ENCODE results near the gene XIAP. TPM values are rescaled to one million over a fixed set of nuclear protein-coding genes. Genes with fewer than 3 reads are reported as not detected.
A peak's percentile ranks its signal among the peaks of the same experiment; 100 is the strongest.
"Not testable (repeated sequence)": the region's sequence is repeated elsewhere in the genome, so short reads cannot be mapped to it uniquely, and the experiment has no call there.

The XIAP gene
- total RNA-seq, 2 experiments from 2014 or later: 26.5 to 38.6 TPM

DNA sequence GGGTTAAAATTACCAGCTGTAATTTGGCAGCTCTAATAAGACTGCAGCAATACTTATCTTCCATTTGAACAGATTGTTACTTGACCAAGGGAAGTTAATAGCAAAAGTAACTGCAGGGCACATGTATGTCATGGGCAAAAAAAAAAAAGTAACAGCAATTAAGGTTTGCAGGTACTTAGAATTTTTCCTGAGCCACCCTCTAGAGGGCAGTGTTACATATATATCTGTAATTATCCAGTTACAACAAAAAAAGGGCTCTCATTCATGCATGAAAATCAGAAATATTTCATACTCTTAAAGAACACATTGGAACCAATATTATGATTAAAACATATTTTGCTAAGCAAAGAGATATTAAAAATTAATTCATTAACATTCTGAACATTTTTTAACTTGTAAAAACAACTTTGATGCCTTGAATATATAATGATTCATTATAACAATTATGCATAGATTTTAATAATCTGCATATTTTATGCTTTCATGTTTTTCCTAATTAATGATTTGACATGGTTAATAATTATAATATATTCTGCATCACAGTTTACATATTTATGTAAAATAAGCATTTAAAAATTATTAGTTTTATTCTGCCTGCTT, 25.1 kb downstream of the XIAP start:
- DNase-seq: peak; percentile 46
- Mint-ChIP-seq H3K27ac (no peak overlapping the region), H3K36me3 (ENCODE audit: low read depth) (peaks cover 9% of the 10 kb centered on the region), H3K9me3 (no peaks in the 10 kb centered on the region), H3K4me1 (peaks cover 8% of the 10 kb centered on the region), H3K27me3 (no peaks in the 10 kb centered on the region), H3K4me3 (no peak overlapping the region)
- CTCF ChIA-PET: interaction anchor here (1.4 kb wide), 1 partner anchor 12 kb away, joined by 6 read pairs; no protein-coding TSS in a partner anchor
- POLR2A ChIA-PET: no interaction called here

DNA sequence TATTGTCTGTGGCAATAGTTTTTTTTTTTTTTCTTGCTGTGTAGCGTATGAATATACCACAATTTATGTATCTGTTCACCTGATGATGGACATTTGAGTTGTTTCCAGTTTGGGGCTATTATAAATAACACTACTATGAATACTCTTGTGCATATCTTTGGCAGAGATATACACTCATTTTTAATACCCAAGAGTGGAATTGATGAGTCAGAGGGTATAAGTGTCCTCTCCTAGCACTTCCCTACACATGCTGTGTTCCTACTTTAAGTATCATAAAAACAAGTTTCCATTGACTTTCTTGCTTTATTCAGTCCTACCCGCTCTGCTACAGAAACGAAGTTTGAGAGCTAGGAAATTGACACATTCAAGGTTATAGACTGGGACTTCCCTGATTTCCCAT, 39.8 kb downstream of the XIAP start:
- Mint-ChIP-seq H3K9me3 (no peaks in the 10 kb centered on the region), H3K36me3 (ENCODE audit: low read depth) (peaks cover 23% of the 10 kb centered on the region), H3K4me3 (no peak overlapping the region), H3K27ac (no peak overlapping the region), H3K4me1 (no peaks in the 10 kb centered on the region), H3K27me3 (no peaks in the 10 kb centered on the region)
- no peak for DNase-seq
- POLR2A ChIA-PET: no interaction called here
- CTCF ChIA-PET: no interaction called here

- H3K27me3 Mint-ChIP-seq, H3K4me3 Mint-ChIP-seq, H3K27ac Mint-ChIP-seq, POLR2A ChIA-PET, DNase-seq, H3K9me3 Mint-ChIP-seq: not testable (repeated sequence)
- peaks cover 12% of the 10 kb centered on the region for H3K4me1 Mint-ChIP-seq
- CTCF ChIA-PET: interaction anchor here (0.7 kb wide), 1 partner anchor 45 kb away, joined by 5 read pairs; no protein-coding TSS in a partner anchor
- H3K36me3 Mint-ChIP-seq (ENCODE audit: low read depth): peaks cover 37% of the 10 kb centered on the region
Measured at GRCh38 chrX:123903261-123903660, 43.4 kb downstream of the XIAP start.

GRCh38 chrX:123905332-123905731, 45.5 kb downstream of the XIAP start:
- Mint-ChIP-seq H3K4me1 (peaks cover 12% of the 10 kb centered on the region), H3K27ac (peak overlapping the region; percentile 37), H3K4me3 (no peak overlapping the region), H3K9me3 (no peaks in the 10 kb centered on the region), H3K27me3 (no peaks in the 10 kb centered on the region), H3K36me3 (ENCODE audit: low read depth) (peaks cover 39% of the 10 kb centered on the region)
- ChIA-PET CTCF (no interaction called here), POLR2A (no interaction called here)
- DNase-seq: no peak

- Mint-ChIP-seq H3K4me1 (peaks cover 12% of the 10 kb centered on the region), H3K4me3 (no peak overlapping the region), H3K27me3 (no peaks in the 10 kb centered on the region), H3K36me3 (ENCODE audit: low read depth) (peaks cover 32% of the 10 kb centered on the region), H3K27ac (peak overlapping the region; percentile 22), H3K9me3 (no peaks in the 10 kb centered on the region)
- no peak for DNase-seq
- ChIA-PET POLR2A (no interaction called here), CTCF (interaction anchor here (0.5 kb wide), 1 partner anchor 18 kb away, joined by 3 read pairs; no protein-coding TSS in a partner anchor)
Measured at GRCh38 chrX:123906557-123907316, 46.9 kb downstream of the XIAP start.

DNA sequence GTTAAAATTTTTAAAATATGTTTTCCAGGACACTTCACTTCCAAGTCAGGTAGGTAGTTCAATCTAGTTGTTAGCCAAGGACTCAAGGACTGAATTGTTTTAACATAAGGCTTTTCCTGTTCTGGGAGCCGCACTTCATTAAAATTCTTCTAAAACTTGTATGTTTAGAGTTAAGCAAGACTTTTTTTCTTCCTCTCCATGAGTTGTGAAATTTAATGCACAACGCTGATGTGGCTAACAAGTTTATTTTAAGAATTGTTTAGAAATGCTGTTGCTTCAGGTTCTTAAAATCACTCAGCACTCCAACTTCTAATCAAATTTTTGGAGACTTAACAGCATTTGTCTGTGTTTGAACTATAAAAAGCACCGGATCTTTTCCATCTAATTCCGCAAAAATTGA, 49.7 kb downstream of the XIAP start:
- Mint-ChIP-seq H3K4me1 (peaks cover 12% of the 10 kb centered on the region), H3K9me3 (no peaks in the 10 kb centered on the region), H3K4me3 (no peak overlapping the region), H3K27ac (no peak overlapping the region), H3K27me3 (no peaks in the 10 kb centered on the region), H3K36me3 (ENCODE audit: low read depth) (peaks cover 20% of the 10 kb centered on the region)
- ChIA-PET POLR2A (no interaction called here), CTCF (interaction anchor here (1.2 kb wide), 1 partner anchor 10 kb away, joined by 3 read pairs; no protein-coding TSS in a partner anchor)
- DNase-seq: no peak

- ChIA-PET POLR2A (no interaction called here), CTCF (no interaction called here)
- no peak overlapping the region for H3K27ac Mint-ChIP-seq
Measured at GRCh38 chrX:123917069-123917468, 57.2 kb downstream of the XIAP start.

DNA sequence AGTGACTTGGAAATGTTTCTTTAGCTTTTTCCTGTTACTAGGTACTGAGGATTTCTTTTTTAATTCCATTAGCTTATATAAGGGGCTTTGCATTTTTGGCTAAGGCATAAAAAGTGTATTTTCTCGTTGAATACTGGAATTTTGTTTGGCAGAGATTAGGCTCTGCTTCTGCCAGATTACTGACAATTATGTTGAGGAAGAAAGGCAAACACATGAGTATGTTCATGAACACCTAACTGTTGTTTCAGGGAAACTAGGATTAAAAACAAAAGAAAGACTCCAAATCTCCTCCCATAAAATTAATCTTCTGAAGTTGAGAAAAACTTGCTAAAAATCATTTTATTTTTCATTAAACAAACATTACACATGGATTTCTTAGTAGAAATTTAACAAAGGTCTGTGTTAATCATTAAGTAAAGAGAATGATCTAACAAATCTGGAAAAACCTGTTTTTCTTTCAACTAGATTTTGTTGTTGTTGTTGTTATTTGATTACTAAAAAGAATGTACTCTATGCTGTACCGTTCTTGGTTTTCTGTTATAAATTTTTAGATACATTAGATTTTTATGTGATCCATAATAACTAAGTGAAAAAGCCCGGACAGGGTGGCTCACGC, 58.4 kb downstream of the XIAP start:
- Mint-ChIP-seq H3K36me3 (ENCODE audit: low read depth) (no peaks in the 10 kb centered on the region), H3K9me3 (no peaks in the 10 kb centered on the region), H3K27me3 (no peaks in the 10 kb centered on the region), H3K27ac (no peak overlapping the region), H3K4me1 (no peaks in the 10 kb centered on the region), H3K4me3 (no peak overlapping the region)
- ChIA-PET CTCF (no interaction called here), POLR2A (no interaction called here)
- no peak for DNase-seq

More at GRCh38 chrX:123917069-123917468, 57.2 kb downstream of the XIAP start:
- H3K27me3 Mint-ChIP-seq: no peaks in the 10 kb centered on the region
- H3K36me3 Mint-ChIP-seq (ENCODE audit: low read depth): no peaks in the 10 kb centered on the region
- no peaks in the 10 kb centered on the region for H3K4me1 Mint-ChIP-seq
- H3K9me3 Mint-ChIP-seq: no peaks in the 10 kb centered on the region
- DNase-seq: no peak
- H3K4me3 Mint-ChIP-seq: no peak overlapping the region

- H3K27me3 Mint-ChIP-seq: no peaks in the 10 kb centered on the region
Measured at GRCh38 chrX:123920105-123920785, 60.4 kb downstream of the XIAP start.

DNA sequence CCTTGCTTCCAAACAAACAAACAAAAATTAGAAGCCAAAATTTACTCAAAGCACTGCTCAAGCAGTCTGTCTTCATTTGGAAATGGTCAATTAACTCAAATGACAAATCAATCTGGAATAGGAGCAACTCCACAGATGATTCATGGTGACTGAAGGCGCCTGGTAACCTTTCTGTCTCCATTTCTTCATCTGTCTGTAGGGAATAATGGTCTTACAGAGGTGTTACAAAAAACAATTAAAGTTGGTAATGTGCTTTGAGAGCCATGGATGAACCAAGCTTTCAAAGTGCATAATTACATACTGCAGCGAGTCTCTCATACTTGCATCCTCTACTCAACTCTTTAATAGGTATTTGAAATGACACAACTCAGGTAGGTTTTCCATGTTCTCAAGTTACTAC, 63.4 kb downstream of the XIAP start:
- H3K9me3 Mint-ChIP-seq: no peaks in the 10 kb centered on the region
- no peaks in the 10 kb centered on the region for H3K36me3 Mint-ChIP-seq (ENCODE audit: low read depth)
- ChIA-PET POLR2A (no interaction called here), CTCF (no interaction called here)
- no peaks in the 10 kb centered on the region for H3K27me3 Mint-ChIP-seq
- no peak for DNase-seq
- H3K4me3 Mint-ChIP-seq: no peak overlapping the region
- no peak overlapping the region for H3K27ac Mint-ChIP-seq
- no peaks in the 10 kb centered on the region for H3K4me1 Mint-ChIP-seq

More at GRCh38 chrX:123920105-123920785, 60.4 kb downstream of the XIAP start:
- POLR2A ChIA-PET: no interaction called here
- Mint-ChIP-seq H3K27ac (no peak overlapping the region), H3K4me1 (no peaks in the 10 kb centered on the region), H3K4me3 (no peak overlapping the region), H3K36me3 (ENCODE audit: low read depth) (no peaks in the 10 kb centered on the region), H3K9me3 (no peaks in the 10 kb centered on the region)
- CTCF ChIA-PET: interaction anchor here (0.8 kb wide), 1 partner anchor 10 kb away, joined by 3 read pairs; no protein-coding TSS in a partner anchor
- DNase-seq: no peak

- Mint-ChIP-seq H3K27ac (no peak overlapping the region), H3K27me3 (no peaks in the 10 kb centered on the region), H3K4me3 (no peak overlapping the region), H3K36me3 (ENCODE audit: low read depth) (no peaks in the 10 kb centered on the region), H3K4me1 (no peaks in the 10 kb centered on the region), H3K9me3 (no peaks in the 10 kb centered on the region)
- ChIA-PET POLR2A (no interaction called here), CTCF (no interaction called here)
- DNase-seq: no peak
Measured at GRCh38 chrX:123924186-123924585, 64.3 kb downstream of the XIAP start.

DNA sequence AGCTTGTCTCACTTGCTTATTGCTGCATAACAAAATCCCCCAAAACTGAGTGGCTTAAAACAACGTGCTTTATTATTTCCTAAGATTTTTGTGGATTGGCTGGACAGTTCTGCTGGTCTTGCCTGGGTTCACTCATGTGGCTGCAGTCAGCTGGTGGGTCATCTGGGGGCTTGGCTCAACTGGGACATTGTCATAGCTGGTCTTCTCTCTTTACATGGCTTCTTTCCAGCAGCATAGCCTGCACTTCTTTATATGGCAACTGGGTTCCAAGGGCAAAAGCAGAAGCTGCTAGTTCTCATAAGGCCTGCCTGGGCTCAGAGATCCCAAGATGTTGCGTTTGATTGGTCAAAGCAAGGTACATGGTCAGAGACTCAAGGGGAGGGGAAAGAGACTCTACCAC, 68.0 kb downstream of the XIAP start:
- no peak for DNase-seq
- ChIA-PET POLR2A (no interaction called here), CTCF (no interaction called here)
- Mint-ChIP-seq H3K9me3 (peaks cover 2% of the 10 kb centered on the region), H3K27me3 (no peaks in the 10 kb centered on the region), H3K4me1 (no peaks in the 10 kb centered on the region), H3K36me3 (ENCODE audit: low read depth) (no peaks in the 10 kb centered on the region), H3K4me3 (no peak overlapping the region), H3K27ac (no peak overlapping the region)

- H3K27ac Mint-ChIP-seq; POLR2A ChIA-PET; H3K9me3 Mint-ChIP-seq; H3K4me3 Mint-ChIP-seq; CTCF ChIA-PET; H3K27me3 Mint-ChIP-seq; H3K36me3 Mint-ChIP-seq (ENCODE audit: low read depth); DNase-seq; H3K4me1 Mint-ChIP-seq: not testable (repeated sequence)
Measured at GRCh38 chrX:123932055-123932454, 72.2 kb downstream of the XIAP start.
